Effector memory CD4-positive, alpha-beta T cell (primary cell): ENCODE data around the gene F13B.
"Not testable (repeated sequence)": the region's sequence is repeated elsewhere in the genome, so short reads cannot be mapped to it uniquely, and the experiment has no call there.

Experiments used
- DNase-seq, 3 donors: peaks; one replicate each; pipeline ENCODE4 v3.0.0-alpha.2; 2020
- H3K27ac ChIP-seq: 2 replicates; pipeline ENCODE4 v1.7.0; 2013; ENCODE audit warnings: mild to moderate bottlenecking, low read length, moderate library complexity; ENCODE audit not compliant: insufficient read depth, poor library complexity, severe bottlenecking
- H3K27me3 ChIP-seq: replicated peaks from 2 replicates; pipeline ENCODE4 v1.7.0; 2013; ENCODE audit warnings: mild to moderate bottlenecking, low read length; ENCODE audit not compliant: insufficient read depth, control insufficient read depth, poor library complexity, severe bottlenecking
- H3K36me3 ChIP-seq: 2 replicates; pipeline ENCODE4 v1.7.0; 2013; ENCODE audit warnings: mild to moderate bottlenecking, low read length, moderate library complexity; ENCODE audit not compliant: control insufficient read depth, insufficient read depth
- H3K4me1 ChIP-seq: 2 replicates; pipeline ENCODE4 v1.7.0; 2013; ENCODE audit warnings: low read length, mild to moderate bottlenecking; ENCODE audit not compliant: control insufficient read depth, insufficient read depth, poor library complexity, severe bottlenecking
- H3K4me3 ChIP-seq: 2 replicates; pipeline ENCODE4 v1.7.0; 2013; ENCODE audit warnings: low read length, low read depth, mild to moderate bottlenecking; ENCODE audit not compliant: insufficient read depth, poor library complexity, severe bottlenecking
- H3K9me3 ChIP-seq: 2 replicates; pipeline ENCODE4 v1.7.0; 2013; ENCODE audit warnings: mild to moderate bottlenecking, low read length, moderate library complexity; ENCODE audit not compliant: control insufficient read depth
- total RNA-seq, 3 donors: gene quantifications; one replicate each; lab custom pipeline; 2026; lab: John Stamatoyannopoulos, UW

The F13B gene
- total RNA-seq, result 0 reads per million in 3 donors

DNA sequence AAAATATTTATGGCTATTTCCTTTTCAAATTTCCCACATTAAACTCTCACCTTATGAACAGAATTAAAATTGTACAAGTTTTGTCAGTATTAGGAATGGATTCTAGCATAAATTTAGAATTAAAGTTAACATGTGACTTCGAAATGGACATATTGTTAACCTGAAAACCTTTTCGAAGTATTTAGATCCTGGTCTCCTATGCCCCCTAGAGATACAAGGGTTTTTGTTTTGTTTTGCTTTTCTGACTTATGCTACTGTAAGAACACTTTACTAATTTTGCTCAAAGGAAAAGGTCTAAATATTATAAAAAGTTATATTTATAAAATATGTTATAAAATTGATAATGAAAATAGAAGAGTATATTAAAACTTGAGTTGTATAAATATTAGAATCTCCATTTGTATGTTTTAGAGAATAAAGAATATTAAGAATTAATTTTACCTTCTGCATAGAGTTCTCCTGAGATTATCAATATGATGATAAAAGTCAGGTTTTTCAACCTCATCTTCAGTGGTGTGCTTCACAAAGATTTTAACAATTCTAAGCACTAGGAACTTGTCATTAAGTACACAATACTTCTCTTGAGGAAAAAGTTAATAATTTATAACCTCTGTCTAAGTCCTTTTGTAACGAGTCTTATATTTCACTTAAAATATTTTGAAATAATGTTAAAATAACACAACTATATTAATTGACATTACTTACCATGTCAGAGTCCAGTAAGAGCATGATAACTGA lies at the start of gene F13B:
TSS of gene F13B (minus strand) at position 542 of the 738 bp plus-strand sequence. CDS start at position 505, 37 bp downstream.
- H3K36me3 ChIP-seq, result no peaks in the 10 kb centered on the region
- no peak within 1 kb of the TSS for H3K4me3 ChIP-seq
- no peaks in the 10 kb centered on the region for H3K27me3 ChIP-seq
- no peak within 1 kb of the TSS for H3K27ac ChIP-seq
- no peaks in the 10 kb centered on the region for H3K9me3 ChIP-seq
- DNase-seq, result no peak
- no peaks in the 10 kb centered on the region for H3K4me1 ChIP-seq

- H3K4me1 ChIP-seq, result no peaks in the 10 kb centered on the region
- no peak overlapping the region for H3K4me3 ChIP-seq
- no peak for DNase-seq
- H3K36me3 ChIP-seq, result no peaks in the 10 kb centered on the region
- no peak overlapping the region for H3K27ac ChIP-seq
- H3K27me3 ChIP-seq, result no peaks in the 10 kb centered on the region
- no peaks in the 10 kb centered on the region for H3K9me3 ChIP-seq
These were observed 49.1 kb upstream of the F13B start for GRCh38 chr1:197116156-197116555.

DNA sequence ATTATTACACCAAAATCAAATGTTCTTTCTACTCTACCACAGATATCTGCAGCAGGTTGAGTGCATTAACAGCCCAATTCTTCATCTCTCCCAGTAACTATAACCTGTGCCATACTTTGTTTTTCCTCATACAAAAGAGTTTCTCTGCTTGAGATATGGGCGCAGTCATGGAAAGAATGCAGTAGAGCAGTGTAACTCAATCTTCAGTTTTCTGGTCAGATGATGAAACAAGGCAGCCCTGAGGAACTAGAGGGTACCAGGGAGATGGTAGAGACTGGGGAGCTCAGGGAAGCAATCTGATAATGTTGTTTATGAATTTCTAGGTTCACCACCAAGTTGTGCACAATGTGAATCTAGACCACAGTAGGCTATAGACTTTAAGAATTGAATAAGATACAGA lies 39.8 kb upstream of the F13B start:
- no peak for DNase-seq
- Histone ChIP-seq H3K4me1 (no peaks in the 10 kb centered on the region), H3K4me3 (no peak overlapping the region), H3K36me3 (no peaks in the 10 kb centered on the region), H3K9me3 (no peaks in the 10 kb centered on the region), H3K27ac (no peak overlapping the region), H3K27me3 (no peaks in the 10 kb centered on the region)

- DNase-seq, result no peak
- H3K9me3 ChIP-seq, result no peaks in the 10 kb centered on the region
- no peak overlapping the region for H3K27ac ChIP-seq
- H3K27me3 ChIP-seq, result no peaks in the 10 kb centered on the region
- H3K4me1 ChIP-seq, result no peaks in the 10 kb centered on the region
- no peak overlapping the region for H3K4me3 ChIP-seq
- no peaks in the 10 kb centered on the region for H3K36me3 ChIP-seq
These were observed 36.2 kb upstream of the F13B start for GRCh38 chr1:197103300-197103699.

- no peaks in the 10 kb centered on the region for H3K27me3 ChIP-seq
- H3K9me3 ChIP-seq, result no peaks in the 10 kb centered on the region
- no peak overlapping the region for H3K4me3 ChIP-seq
- no peaks in the 10 kb centered on the region for H3K36me3 ChIP-seq
- no peaks in the 10 kb centered on the region for H3K4me1 ChIP-seq
- no peak overlapping the region for H3K27ac ChIP-seq
- DNase-seq, result no peak
These were observed 34.9 kb upstream of the F13B start for GRCh38 chr1:197101978-197102377.

GRCh38 chr1:197100677-197101076 lies 33.6 kb upstream of the F13B start:
- no peaks in the 10 kb centered on the region for H3K4me1 ChIP-seq
- H3K36me3 ChIP-seq, result no peaks in the 10 kb centered on the region
- no peak for DNase-seq
- H3K27ac ChIP-seq, result no peak overlapping the region
- no peaks in the 10 kb centered on the region for H3K27me3 ChIP-seq
- no peak overlapping the region for H3K4me3 ChIP-seq
- H3K9me3 ChIP-seq, result no peaks in the 10 kb centered on the region

DNA sequence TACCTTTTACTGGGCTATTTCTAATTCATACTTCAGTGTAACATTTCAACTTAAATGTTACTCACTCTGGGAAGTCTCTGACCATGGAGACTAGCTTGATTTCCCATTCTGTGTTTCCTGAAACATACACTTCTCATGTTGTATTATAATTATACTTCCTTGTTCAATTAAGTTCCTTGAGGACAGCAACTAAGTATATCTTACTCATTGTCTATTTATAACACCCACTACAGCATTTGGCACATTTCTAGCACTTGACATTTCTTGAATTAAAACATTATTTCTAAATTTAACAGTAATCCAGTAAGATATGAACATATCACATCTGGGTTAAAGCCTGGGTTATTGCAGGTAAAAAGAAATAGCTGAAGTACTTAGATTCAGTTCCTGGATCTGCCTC lies 32.4 kb upstream of the F13B start:
- no peak overlapping the region for H3K27ac ChIP-seq
- H3K9me3 ChIP-seq, result no peaks in the 10 kb centered on the region
- no peaks in the 10 kb centered on the region for H3K27me3 ChIP-seq
- no peak for DNase-seq
- H3K36me3 ChIP-seq, result no peaks in the 10 kb centered on the region
- no peaks in the 10 kb centered on the region for H3K4me1 ChIP-seq
- H3K4me3 ChIP-seq, result no peak overlapping the region

DNA sequence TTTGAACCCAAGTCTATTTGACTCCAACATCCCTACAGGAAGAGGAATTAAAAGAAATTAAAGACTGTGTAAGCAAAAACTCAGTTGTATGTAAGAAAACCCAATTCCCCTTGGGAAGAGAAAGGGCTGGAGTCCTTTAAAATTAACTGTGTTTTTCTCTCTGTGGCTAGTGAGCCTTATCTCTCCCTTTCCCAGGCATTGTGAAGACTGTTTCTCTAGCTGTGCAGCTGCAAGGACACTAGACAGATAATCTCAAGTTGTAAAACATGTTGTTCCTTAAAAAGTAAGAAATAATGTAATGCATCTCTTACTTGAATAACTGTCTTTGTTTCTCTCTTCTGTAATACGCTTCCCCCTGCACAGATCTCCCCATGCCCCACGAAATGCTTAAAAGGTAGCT lies 29.9 kb upstream of the F13B start:
- not testable (repeated sequence) for H3K4me3 ChIP-seq, H3K27ac ChIP-seq, H3K36me3 ChIP-seq, H3K27me3 ChIP-seq, H3K4me1 ChIP-seq, H3K9me3 ChIP-seq, DNase-seq

GRCh38 chr1:197096137-197096536 lies 29.1 kb upstream of the F13B start:
- Histone ChIP-seq H3K4me1 (no peaks in the 10 kb centered on the region), H3K36me3 (no peaks in the 10 kb centered on the region), H3K27me3 (no peaks in the 10 kb centered on the region), H3K27ac (no peak overlapping the region), H3K4me3 (no peak overlapping the region), H3K9me3 (no peaks in the 10 kb centered on the region)
- DNase-seq, result no peak

- Histone ChIP-seq H3K4me1 (no peaks in the 10 kb centered on the region), H3K9me3 (no peaks in the 10 kb centered on the region), H3K36me3 (no peaks in the 10 kb centered on the region), H3K4me3 (no peak overlapping the region), H3K27me3 (no peaks in the 10 kb centered on the region), H3K27ac (no peak overlapping the region)
- DNase-seq, result no peak
These were observed 26.3 kb upstream of the F13B start for GRCh38 chr1:197093226-197093885.
